Renal cortex interstitium (tissue), 15 donors: ENCODE measurements around the gene MYOZ2. TPM values are rescaled to one million over a fixed set of nuclear protein-coding genes. Genes with fewer than 3 reads are reported as not detected.

Experiments
- DNase-seq, 11 donors: peaks; one replicate each; pipeline ENCODE4 v3.0.0-alpha.2; 2013; ENCODE audit warnings: low read depth in 9 of 11, low spot score in 4 of 11; ENCODE audit errors: extremely low read depth in 1 of 11
- long read RNA-seq, 16 experiments: transcript quantifications; one replicate each; lab custom pipeline, GENCODE V29; 2026
- polyA plus RNA-seq, 3 donors: library from polyadenylated mRNA; unstranded; fragments of 120-200 nt; gene quantifications; one replicate each; pipeline ENCODE4 v1.2.1, GENCODE V29; 2013; ENCODE audit not compliant: insufficient read length in 3 of 3

Gene MYOZ2
- polyA plus RNA-seq: under 1 TPM; 0.28 to 0.57 (median 0.29) TPM
- long read RNA-seq, donor 1: 0 reads
- long read RNA-seq, donor 2: 0 reads
- long read RNA-seq, donor 3: 0 reads
- long read RNA-seq, donor 4, partial matches to known transcripts: 0 of 1 reads
- long read RNA-seq, donor 4, other reads (novel, unspliced or antisense): 0 of 1 reads
- long read RNA-seq, donor 5: 0 reads
- long read RNA-seq, donor 6: 0 reads
- long read RNA-seq, donor 7: 0 reads
- long read RNA-seq, donor 8: 0 reads
- long read RNA-seq, donor 9: 0 reads
- long read RNA-seq, donor 10, partial matches to known transcripts: 0 of 1 reads
- long read RNA-seq, donor 10, other reads (novel, unspliced or antisense): 0 of 1 reads
- long read RNA-seq, donor 11: 0 reads
- long read RNA-seq, donor 12: 0 reads
- long read RNA-seq, donor 13: 0 reads
- long read RNA-seq, donor 14: 0 reads
- long read RNA-seq, donor 15, partial matches to known transcripts: 0 of 1 reads
- long read RNA-seq, donor 15, other reads (novel, unspliced or antisense): 0 of 1 reads
- long read RNA-seq, donor 16: 0 reads

DNA sequence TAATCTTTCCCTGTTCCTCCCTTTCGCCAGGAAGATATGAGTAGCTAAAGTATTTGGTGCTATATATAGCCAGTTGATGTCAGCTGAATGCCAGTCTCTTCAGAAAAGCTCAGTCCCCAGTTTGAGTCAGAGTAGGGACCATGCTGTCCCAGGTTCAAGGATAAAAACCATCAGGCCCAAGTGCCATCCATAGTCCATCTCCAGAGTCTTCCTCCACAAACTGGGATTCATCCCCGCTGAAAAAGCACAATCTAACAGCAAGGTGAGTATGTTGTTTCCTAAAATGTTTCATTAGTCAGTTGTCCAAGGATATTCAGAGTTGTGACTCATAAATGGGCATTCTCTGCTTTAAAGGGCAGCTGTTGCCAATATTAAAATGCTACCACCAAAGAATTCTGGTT is at the start of gene MYOZ2:
Gene MYOZ2 (plus strand): TSS at position 112 of the 401 bp plus-strand sequence. CDS start 694 bp downstream, outside the sequence.
- DNase-seq: no peak

DNA sequence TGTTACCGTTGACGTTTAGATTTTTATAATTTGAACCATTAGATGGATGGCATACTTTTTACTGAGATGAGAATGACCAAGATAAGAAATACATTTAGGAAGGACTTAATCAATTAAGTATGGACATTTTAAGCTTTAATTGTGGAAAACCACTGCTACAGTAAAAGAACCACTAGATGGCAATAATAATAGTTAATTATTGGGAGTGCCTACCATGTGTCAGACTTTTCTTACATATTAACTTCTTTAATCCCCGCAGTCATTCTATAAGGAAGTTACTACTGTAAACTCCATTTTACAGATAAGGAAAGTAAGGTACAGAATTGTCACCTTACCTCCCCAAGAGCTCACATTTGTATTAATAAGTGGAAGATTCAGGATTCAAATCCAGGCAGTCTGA is 48.5 kb upstream of the MYOZ2 start:
- no peak for DNase-seq

DNA sequence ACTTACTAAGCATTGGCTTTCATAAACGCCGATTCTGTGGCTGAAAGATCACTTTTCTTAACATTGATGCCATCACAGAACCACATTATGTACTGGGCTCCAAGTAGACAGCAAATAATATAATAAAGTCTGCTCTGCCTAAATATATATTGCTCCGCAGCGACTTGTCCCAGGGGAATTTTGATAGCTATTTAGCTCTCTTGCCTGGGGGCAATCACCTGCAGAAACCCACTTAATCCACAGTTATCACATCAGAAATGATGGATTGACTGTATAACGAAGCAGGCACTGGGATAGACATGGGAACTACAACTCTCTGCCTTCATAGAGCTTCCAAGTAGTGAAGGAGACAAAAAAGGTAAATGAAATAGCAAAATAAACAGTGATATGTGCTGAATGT is 48.0 kb upstream of the MYOZ2 start:
- DNase-seq: no peak

DNA sequence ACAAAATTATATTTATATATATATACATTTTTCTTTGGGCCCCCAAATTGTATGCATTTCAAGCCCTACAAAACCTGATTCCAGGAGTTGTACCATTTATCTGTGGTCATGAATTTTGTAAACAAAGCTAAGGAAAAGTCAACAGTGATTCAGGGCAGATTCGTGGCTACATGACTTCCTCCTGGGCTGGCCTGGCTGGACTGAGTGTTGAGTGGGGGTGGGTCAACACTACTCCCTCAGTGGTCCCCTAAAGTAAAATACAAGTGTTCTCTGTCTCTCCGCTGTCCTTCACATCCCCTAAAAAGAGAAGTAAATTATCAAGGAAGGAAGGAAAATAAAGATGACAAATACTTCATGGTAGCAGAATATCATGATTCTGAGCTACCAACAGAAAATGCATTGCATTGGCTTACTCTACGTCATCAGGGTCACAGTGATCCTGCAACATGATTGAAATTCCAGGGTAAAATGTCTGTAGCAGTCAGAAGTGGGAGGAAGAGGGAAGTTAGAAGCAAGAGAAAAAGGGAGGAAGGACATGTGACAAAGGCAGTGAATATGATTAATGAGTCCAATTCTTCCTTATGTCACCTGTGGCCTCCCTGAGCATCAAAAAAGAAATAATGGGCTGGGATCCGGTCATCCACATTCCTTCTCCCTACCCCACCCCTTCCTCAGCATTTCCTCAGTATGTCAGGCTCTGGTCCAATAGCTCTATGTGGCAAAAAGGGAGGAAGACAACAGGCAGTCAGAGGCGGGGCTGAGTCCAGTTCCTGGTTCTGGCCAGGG is 42.4 kb upstream of the MYOZ2 start:
- DNase-seq: no peak

DNA sequence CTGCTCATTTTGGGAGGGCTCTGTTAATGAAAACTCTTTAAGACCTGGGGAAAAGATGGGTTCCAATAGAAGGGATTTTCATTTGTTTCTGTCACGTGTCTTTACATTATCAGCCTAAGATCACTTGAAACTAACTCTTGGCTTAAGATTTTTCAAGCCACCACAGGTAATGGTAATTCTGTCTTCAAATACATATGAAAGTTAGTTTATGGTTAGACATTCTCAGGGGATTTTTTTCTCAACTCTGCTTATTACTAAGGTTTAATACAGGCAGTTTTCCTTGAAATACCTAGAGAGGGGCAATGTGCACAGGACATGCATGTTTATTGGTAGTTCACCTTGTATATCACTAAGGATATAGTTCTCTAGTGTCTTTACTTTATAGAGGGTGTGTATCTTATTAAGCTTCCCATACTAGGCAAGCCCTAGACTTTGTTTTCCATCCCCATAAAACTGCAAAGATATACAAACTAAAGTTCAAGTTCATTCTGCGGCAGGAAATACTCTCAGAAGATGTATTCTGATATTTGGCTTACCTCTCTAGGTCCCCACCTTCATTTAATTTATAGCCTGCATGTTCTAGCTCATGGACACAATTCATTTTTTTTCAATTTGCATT is 38.2 kb upstream of the MYOZ2 start:
- no peak for DNase-seq

DNA sequence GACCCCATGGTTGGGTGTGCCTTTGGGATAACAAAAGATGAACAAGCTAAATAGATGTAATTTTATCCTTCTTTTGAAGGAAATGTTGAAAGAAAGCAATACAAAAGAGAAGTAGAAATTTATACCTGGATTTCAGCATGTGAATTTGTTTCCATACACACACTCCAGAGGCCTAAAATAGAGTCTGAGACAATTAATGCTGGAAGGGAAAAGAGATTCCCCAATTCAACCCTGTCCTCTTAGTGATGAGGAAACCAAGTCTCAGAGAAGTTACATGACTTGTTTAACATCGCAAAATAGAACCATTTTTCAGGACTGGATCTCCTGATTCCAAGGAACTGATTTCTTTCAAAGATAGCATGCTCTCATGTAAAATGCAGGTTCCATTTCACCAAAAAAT is 37.3 kb upstream of the MYOZ2 start:
- DNase-seq: no peak

DNA sequence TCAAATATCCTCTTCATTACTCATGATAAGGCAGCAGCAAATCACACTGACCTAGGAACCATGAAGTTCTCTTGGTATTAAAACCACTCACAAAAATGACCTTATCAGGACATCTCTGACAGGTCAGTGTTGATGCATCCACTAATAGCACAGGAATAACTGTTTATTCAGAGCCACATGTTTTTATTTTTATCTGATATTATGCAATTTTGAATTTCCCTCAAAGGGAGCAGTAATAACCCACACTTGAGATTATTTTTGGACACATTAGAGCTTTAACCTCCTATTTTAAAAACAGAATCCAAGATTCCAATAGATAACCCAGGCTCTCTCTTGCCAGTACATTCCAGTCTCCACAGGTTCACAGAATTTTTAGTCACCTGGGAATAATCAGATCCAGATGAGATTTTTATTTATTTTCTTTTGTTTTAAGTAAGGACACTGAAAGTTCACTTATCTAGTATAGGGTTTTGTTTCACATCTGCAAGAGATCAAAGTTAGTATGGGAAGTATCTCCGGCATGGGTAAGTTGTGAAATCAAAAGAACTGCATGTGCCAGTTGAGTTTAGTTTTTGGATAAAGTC is 36.3 kb upstream of the MYOZ2 start:
- DNase-seq: no peak

DNA sequence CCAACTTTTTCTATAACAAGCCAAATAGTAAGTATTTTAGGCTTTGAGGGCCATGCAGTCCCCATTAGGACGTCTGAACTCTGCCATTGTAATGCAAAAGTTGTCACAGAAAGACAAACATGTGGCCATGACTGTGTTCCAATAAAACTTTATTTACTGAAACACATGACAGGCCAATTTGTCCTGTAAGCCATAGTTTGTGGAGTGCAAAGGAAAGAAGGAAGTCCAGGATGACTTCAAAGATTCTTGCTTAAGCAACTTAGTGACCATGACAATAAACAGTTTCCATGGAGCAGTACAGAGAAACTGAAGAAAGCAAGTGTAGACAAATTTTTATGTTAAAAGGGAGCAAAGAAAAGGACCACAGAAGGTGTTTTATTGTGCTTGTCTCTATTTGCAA is 35.0 kb upstream of the MYOZ2 start:
- no peak for DNase-seq

DNA sequence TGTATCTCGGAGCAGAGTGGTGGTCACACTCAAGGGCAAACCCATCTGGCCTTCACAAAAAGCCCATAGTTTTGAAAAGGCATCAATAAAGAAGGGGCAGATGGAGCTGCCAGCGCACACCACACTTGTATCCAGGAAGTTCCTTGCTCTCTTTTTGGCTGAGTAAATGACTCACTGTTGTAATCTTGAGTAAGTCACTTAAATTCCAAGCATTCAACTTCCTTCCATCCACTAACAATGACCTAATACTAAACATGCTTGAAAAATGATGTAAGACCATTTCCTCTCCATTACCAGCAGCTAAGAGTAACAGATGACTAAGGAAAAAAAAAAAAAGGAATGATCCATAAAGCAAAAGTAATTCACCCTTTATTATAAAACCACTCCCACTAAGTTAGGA is 32.4 kb upstream of the MYOZ2 start:
- DNase-seq: peak in 1 of 11 donors; percentile 12

DNA sequence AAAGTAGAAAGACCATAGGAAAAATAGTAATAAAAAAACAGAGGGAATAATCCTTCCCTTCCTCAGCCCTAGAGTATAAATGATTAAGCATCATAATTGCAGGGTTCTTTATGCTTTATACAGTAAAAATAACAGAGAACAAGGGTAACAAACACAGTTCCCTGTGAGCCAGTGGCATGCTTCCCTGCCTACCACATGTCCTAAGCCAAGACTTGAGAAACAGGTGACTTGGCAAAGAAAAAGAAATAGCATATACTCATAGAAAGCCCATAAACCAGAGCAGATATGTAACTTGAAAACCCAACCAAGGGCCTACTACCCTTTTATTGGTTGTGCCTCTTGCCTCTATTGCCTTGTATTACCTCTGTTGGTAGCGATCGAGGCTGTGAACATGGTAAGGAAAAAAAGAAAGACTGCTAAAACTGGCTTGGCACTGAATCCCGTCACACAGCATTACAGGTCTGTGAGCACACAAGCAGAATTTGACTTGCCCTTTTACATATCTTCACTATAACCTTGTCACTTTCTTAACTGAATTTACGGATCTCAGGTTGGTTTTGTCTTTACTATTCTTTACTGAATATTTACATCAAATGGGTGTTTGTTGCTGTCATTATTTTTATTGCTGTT is 30.9 kb upstream of the MYOZ2 start:
- DNase-seq: no peak

DNA sequence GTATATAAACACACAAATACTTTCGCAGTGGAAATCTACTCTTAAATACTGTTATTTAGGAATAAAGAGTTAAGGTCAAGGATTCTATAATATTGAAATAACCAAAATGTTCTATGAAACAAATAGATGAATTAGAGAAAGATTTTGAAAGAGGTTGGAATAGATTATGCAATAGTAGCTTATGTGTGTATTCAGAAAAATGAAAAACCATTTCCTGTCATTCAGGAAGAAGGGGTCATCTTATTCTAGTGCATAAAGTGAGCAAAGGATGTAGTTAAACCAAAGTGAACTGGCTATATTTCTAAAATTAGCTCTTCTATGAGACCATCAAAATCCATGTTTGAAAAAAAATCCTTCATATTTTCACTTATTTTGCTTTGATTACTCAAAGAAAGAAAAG is 30.0 kb upstream of the MYOZ2 start:
- no peak for DNase-seq

DNA sequence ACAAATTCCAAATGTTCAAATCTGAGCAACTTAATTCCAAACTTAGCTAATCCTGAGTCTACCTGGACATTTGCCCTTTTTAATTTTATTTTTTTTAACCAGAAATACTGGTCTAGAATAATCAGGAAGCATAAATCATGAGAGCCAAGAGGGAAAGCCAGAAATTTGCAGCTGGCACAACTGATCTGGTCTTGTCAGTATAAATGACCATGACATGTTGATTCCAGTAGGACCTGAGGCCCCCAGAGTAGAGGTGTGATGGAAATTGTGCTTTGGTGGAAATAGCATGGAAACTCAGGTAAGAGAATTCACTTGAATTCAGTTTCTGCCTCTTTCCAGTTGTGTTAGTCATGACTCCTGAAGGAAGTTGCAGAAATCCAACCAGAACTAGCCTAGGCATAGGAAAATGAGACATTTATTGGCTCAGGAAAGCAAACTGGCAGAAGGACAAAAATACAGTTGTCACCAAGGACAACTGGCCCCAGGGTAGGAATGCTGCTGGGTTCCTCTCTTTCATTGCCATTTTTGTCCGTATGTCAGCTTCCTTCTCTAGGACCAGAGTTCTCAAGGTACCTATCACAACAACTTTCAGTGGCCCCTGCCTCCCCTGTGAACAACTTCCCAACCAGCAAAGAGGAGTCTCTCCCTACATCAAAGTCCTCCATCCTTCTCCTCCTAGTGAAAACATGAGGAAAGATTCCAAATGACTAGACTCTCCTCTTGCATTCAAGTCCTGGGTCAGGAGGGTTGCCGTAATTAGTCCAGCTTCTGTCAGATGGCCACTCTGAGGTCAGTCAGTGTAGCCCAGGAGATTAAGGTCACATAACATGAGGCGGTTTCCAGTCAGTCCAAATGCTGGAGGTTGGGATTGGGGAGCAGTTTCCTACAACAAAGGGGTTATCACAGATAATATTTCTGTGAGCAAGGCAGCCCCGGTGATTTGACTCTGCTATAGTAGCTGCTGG is 29.3 kb upstream of the MYOZ2 start:
- DNase-seq: no peak

DNA sequence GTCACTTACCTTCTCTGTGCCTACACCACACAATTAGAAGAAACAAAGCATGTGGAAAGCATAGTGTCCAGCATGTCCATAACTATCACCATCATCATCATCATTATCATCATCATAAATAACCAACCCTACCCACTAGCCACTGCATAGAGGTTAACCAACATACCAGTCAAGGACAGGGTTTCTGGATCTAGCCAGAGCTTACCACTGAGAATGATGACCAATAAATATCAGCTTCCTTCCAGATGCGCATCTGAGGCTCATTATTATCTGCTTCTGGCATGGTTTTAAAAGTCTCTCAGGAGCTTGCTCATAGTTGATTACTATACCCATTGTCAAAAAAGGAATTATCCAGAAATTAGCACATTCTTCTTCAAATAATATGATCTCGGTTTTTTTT is 25.5 kb upstream of the MYOZ2 start:
- DNase-seq: no peak

DNA sequence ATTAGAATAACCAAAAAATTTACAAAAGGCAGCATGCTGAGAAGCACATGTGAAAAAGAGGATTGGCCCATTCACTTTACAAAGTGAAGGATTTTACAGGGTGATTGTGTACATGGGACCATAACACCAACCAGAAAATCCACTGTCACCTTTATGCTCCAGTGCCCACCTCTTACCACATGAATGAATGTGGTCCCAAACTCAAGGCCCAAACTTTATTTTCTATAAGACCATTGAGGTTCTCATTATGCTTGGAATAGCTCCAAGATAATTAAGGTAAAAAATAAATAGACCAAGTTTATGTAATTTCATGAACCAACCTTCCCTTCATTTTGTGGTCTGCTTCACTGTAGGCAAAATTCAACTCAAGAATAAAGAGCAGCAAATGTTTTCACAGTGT is 24.3 kb upstream of the MYOZ2 start:
- DNase-seq: no peak

DNA sequence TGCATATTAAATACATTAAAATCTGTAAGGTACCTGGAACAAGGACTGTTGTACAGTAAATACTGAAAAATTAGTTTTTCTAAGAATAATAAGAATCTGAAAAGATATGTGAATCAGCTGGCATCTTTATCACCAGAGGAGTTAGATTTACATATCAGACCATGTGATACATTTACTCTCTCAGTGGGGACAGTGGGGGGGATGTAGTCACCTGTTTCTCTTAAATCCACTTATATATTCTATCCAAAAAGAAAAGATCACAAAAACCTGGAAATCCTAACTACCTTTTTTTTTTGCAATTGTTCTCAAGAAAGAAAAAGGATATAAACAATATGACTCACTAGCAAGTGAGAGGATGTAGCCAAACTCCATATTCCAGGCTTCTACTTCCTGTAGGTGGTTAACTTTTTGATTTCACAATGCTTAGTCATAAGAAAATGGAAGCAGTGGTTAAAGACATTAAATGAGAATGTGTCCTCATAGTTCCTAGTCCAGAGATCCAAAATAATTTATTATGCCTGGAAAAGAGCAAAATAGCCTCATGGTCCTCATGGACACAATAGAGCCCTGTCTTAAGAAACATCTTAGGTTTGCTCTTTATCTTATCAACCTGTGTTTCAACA is 22.5 kb upstream of the MYOZ2 start:
- DNase-seq: no peak

DNA sequence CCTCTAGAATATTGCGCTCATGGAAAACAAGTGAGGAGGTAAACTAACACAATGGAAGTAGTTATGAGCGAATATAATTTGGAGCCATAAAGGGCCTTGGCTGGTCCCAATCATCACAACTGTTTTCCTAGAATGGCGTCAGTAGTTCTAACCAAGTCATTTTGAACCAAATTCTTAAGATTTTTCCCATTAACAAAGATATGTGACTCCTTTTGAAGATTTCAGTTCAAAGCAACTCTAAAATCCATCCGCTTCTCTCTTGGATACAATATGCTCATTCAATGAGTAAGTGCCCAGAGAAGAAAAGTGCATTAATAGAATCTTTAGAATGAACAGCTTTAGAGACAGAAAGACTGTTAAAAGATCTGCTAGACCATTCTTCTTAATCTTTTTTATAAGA is 19.6 kb upstream of the MYOZ2 start:
- no peak for DNase-seq
